ENCODE data around the gene SLC1A2.

Gene SLC1A2

GRCh38 chr11:35204614-35205013 is 214.7 kb downstream of the SLC1A2 start:
- H3K9ac ChIP-seq (ENCODE audit: low read depth, low read length, poor library complexity, severe bottlenecking): no peak overlapping the region
- H3K4me2 ChIP-seq (ENCODE audit: low read depth, low read length, poor library complexity, severe bottlenecking): no peak overlapping the region
- no peak for TF ChIP-seq EZH2phosphoT487 (IDR thresholded peaks at IDR 0.05; ENCODE audit: borderline replicate concordance)
- no peak for TF ChIP-seq CTCF (conservative IDR thresholded peaks at IDR 0.05; ENCODE audit: low read length)
- H3K4me1 ChIP-seq (ENCODE audit: insufficient read depth, low read length, poor library complexity, severe bottlenecking): no peaks in the 10 kb centered on the region
- no peaks in the 10 kb centered on the region for H3K27me3 ChIP-seq (ENCODE audit: insufficient read depth, low read length, poor library complexity, severe bottlenecking)
- H3F3A ChIP-seq (ENCODE audit: low read depth): no peaks in the 10 kb centered on the region
- H3K9me2 ChIP-seq (replicated peaks; ENCODE audit: low read depth, low read length): no peaks in the 10 kb centered on the region
- H4K20me1 ChIP-seq (ENCODE audit: insufficient read depth, low read length, poor library complexity, severe bottlenecking): no peaks in the 10 kb centered on the region
- peaks cover 76% of the 10 kb centered on the region for H3K36me3 ChIP-seq (ENCODE audit: insufficient read depth, low read length)
- H2AFZ ChIP-seq (ENCODE audit: low read length): no peak overlapping the region
- no peak overlapping the region for H3K4me3 ChIP-seq (ENCODE audit: low read length, poor library complexity, severe bottlenecking)
- no peaks in the 10 kb centered on the region for H3K79me2 ChIP-seq (ENCODE audit: insufficient read depth, low read length)
- no peaks in the 10 kb centered on the region for H3K9me3 ChIP-seq (ENCODE audit: insufficient read depth, low read depth, low read length)

Measured in Loucy (cell line).